ENCODE results near the gene TSPEAR. TPM values are rescaled to one million over a fixed set of nuclear protein-coding genes. Genes with fewer than 3 reads are reported as not detected.

Gene TSPEAR
- total RNA-seq, 6 experiments from 2014 or later: not detected

DNA sequence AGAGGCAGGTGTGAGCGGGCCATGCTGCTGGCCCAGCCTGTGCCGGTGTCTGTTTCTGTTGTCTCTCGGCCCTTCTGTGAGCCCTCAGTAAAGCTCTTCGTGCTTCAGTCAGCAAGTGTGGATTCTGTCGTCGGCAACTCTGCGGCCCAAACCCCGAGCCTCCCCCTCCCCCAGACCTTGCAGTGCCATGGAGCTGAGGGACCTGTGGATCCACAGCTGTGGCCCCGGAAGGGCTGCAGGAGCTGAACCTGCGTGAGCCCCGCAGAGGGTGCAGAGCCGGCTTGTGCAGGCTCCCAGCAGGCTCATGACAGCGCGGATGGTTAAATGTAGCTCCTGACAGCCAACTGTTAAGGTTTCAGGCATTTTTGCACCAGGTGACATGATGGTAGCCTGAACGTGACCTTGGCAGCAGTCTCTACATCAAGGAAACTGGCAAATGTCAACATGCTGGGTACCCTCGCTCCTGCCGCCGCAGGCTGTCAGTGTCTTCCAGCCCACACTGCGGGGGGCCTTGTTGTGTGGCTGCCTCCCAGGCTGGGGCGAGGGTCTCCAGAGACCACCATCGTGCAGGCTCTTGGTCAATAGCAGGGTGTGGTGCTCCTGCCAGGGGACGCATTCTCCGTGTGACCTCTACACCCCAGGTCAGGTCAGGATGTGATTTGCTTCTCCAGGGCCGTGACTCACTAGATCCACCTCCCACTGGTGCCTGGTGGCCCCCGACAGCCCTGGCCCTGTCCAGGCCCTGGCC is 249.1 kb downstream of the TSPEAR start:
- TF ChIP-seq POLR2A (IDR thresholded peaks at IDR 0.05): no peak
- no peak for TF ChIP-seq CTCF (IDR thresholded peaks at IDR 0.05)
- Histone ChIP-seq H3K27ac (peak overlapping the region in 1 of 3 donors; percentile 88), H3K27me3 (no peaks in the 10 kb centered on the region), H3K4me3 (no peak overlapping the region), H3K4me1 (peaks cover 0 to 36% (median 13%) of the 10 kb centered on the region in 4 donors), H3K36me3 (no peaks in the 10 kb centered on the region), H3K9me3 (no peaks in the 10 kb centered on the region)
- ATAC-seq (no peak), DNase-seq (peak in 1 of 3 donors; percentile 44)
- intact Hi-C loops (cut with DNase I): no loop called here
- WGBS (ENCODE audit: insufficient coverage, low coverage, low lambda C conversion rate, missing lambda C conversion rate): 100% methylated on average over 1 of the region's 25 CpGs

- 7% methylated on average over 6 of the region's 15 CpGs for WGBS (ENCODE audit: insufficient coverage, low coverage, low lambda C conversion rate, missing lambda C conversion rate)
- Histone ChIP-seq H3K36me3 (no peaks in the 10 kb centered on the region), H3K27me3 (no peaks in the 10 kb centered on the region), H3K27ac (peak overlapping the region; percentile 31 to 88 (median 72)), H3K9me3 (no peaks in the 10 kb centered on the region), H3K4me1 (peaks cover 0 to 41% (median 12%) of the 10 kb centered on the region in 4 donors), H3K4me3 (no peak overlapping the region)
- ATAC-seq (peak; percentile 70 to 75 (median 72)), DNase-seq (peak; percentile 73 to 84 (median 79))
- intact Hi-C loops (cut with DNase I): no loop called here
- peak; percentile 52 to 72 (median 65) for TF ChIP-seq CTCF (IDR thresholded peaks at IDR 0.05)
- no peak for TF ChIP-seq POLR2A (IDR thresholded peaks at IDR 0.05)
Observed at GRCh38 chr21:44461464-44462001, 249.8 kb downstream of the TSPEAR start.

- DNase-seq: peak in 2 of 3 donors; percentile 22 to 48
- 63% methylated on average over 1 of the region's 8 CpGs for WGBS (ENCODE audit: insufficient coverage, low coverage, low lambda C conversion rate, missing lambda C conversion rate)
Observed at GRCh38 chr21:44461005-44461404, 250.4 kb downstream of the TSPEAR start.

GRCh38 chr21:44460441-44460755 is 251.0 kb downstream of the TSPEAR start:
- peaks cover 0 to 42% (median 12%) of the 10 kb centered on the region in 4 donors for H3K4me1 ChIP-seq
- no CpG with 5 or more reads among the region's 8 CpGs for WGBS (ENCODE audit: insufficient coverage, low coverage, low lambda C conversion rate, missing lambda C conversion rate)
- no peak for DNase-seq
- no peaks in the 10 kb centered on the region for H3K27me3 ChIP-seq
- ATAC-seq: no peak
- H3K27ac ChIP-seq: peak overlapping the region in 1 of 3 donors; percentile 88
- H3K4me3 ChIP-seq: no peak overlapping the region
- intact Hi-C loops (cut with DNase I): no loop called here
- no peaks in the 10 kb centered on the region for H3K36me3 ChIP-seq
- no peak for TF ChIP-seq POLR2A (IDR thresholded peaks at IDR 0.05)
- no peak for TF ChIP-seq CTCF (IDR thresholded peaks at IDR 0.05)
- H3K9me3 ChIP-seq: no peaks in the 10 kb centered on the region

More at GRCh38 chr21:44461005-44461404, 250.4 kb downstream of the TSPEAR start:
- H3K4me3 ChIP-seq: no peak overlapping the region
- no peaks in the 10 kb centered on the region for H3K27me3 ChIP-seq
- H3K4me1 ChIP-seq: peaks cover 0 to 42% (median 12%) of the 10 kb centered on the region in 4 donors
- no peak for ATAC-seq
- intact Hi-C loops (cut with DNase I): no loop called here
- H3K27ac ChIP-seq: peak overlapping the region; percentile 31 to 88 (median 72)
- no peaks in the 10 kb centered on the region for H3K36me3 ChIP-seq
- H3K9me3 ChIP-seq: no peaks in the 10 kb centered on the region
- TF ChIP-seq POLR2A (IDR thresholded peaks at IDR 0.05) (no peak), CTCF (IDR thresholded peaks at IDR 0.05) (no peak)

Measured in right lobe of liver (tissue), 6 donors.